Right renal cortex interstitium (tissue), 3 donors: Measurements from ENCODE around the gene FLAD1. TPM values are rescaled to one million over a fixed set of nuclear protein-coding genes. Genes with fewer than 3 reads are reported as not detected.

Experiments used
- DNase-seq, 3 donors: peaks; one replicate each; pipeline ENCODE4 v3.0.0-alpha.2; 2013; ENCODE audit warnings: low read depth in 3 of 3, low spot score in 2 of 3
- polyA plus RNA-seq, 3 donors: library from polyadenylated mRNA; unstranded; fragments of 120-200 nt; gene quantifications; one replicate each; pipeline ENCODE4 v1.2.1, GENCODE V29; 2013; ENCODE audit not compliant: insufficient read length in 3 of 3

Gene FLAD1
- polyA plus RNA-seq, 3 donors = 28.1 to 30.7 (median 29.0) TPM

GRCh38 chr1:154951901-154952657 lies 31.1 kb upstream of the FLAD1 start:
- DNase-seq = no peak

- DNase-seq = no peak
These were observed 30.5 kb upstream of the FLAD1 start for GRCh38 chr1:154952664-154953063.

GRCh38 chr1:154953611-154954038 lies 29.5 kb upstream of the FLAD1 start:
- DNase-seq = no peak

GRCh38 chr1:154954541-154954940 lies 28.6 kb upstream of the FLAD1 start:
- DNase-seq = no peak

- DNase-seq = peak in 1 of 3 donors; percentile 61
These were observed 28.0 kb upstream of the FLAD1 start for GRCh38 chr1:154955039-154955717.

GRCh38 chr1:154955718-154956543 lies 27.2 kb upstream of the FLAD1 start, which contains the start of gene PBXIP1:
TSS of gene PBXIP1 (minus strand) at chr1:154956099. CDS start at chr1:154953721, 2,378 bp downstream.
- DNase-seq = peak; percentile 94 to 98 (median 94)

- no peak for DNase-seq
These were observed 26.6 kb upstream of the FLAD1 start for GRCh38 chr1:154956544-154956941.

- DNase-seq = no peak
These were observed 26.0 kb upstream of the FLAD1 start for GRCh38 chr1:154957091-154957657.

GRCh38 chr1:154958036-154958435 lies 25.1 kb upstream of the FLAD1 start:
- DNase-seq = no peak

- no peak for DNase-seq
These were observed 24.3 kb upstream of the FLAD1 start for GRCh38 chr1:154958681-154959425.

- no peak for DNase-seq
These were observed 23.7 kb upstream of the FLAD1 start for GRCh38 chr1:154959426-154959780.

GRCh38 chr1:154960446-154961136 lies 22.6 kb upstream of the FLAD1 start:
- no peak for DNase-seq

GRCh38 chr1:154961207-154962155 lies 21.7 kb upstream of the FLAD1 start, which contains the start of gene PYGO2:
TSS of gene PYGO2 (minus strand) at chr1:154961782. CDS start at chr1:154961576, 206 bp downstream.
- no peak for DNase-seq

- DNase-seq = no peak
These were observed 20.9 kb upstream of the FLAD1 start for GRCh38 chr1:154962156-154962749.

- no peak for DNase-seq
These were observed 20.3 kb upstream of the FLAD1 start for GRCh38 chr1:154962795-154963330.

GRCh38 chr1:154963643-154964042 lies 19.5 kb upstream of the FLAD1 start:
- no peak for DNase-seq

GRCh38 chr1:154964359-154964758 lies 18.8 kb upstream of the FLAD1 start:
- no peak for DNase-seq

- DNase-seq = no peak
These were observed 17.0 kb upstream of the FLAD1 start for GRCh38 chr1:154966111-154966510.
